HepG2 (cell line): ENCODE measurements around the gene OR2AT4. TPM values are rescaled to one million over a fixed set of nuclear protein-coding genes. Genes with fewer than 3 reads are reported as not detected.

Source experiments
- ATAC-seq: fragments of 200-7000 bp; cut with Tn5 transposase; 3 replicates; pipeline ENCODE4 v1.9.1; 2020; ENCODE audit warnings: mild to moderate bottlenecking, moderate library complexity
- BruUV-seq: library from RNA; stranded (reverse); fragments of 400-500 nt; replicated peaks from 2 replicates; lab custom pipeline; 2021; lab: Mats Ljungman, UMichigan
- CTCF ChIA-PET: fragments of 300-600 bp; formaldehyde crosslinking; extraction: SDS; loops from one replicate; lab custom pipeline; 2021; ENCODE audit warnings: low total read pairs, inconsistent platforms, low intra/inter-chr PET ratio; lab: Yijun Ruan, JAX
- POLR2A ChIA-PET: fragments of 350-600 bp; sonication (Branson Sonifier 250); formaldehyde crosslinking; loops from one replicate; lab custom pipeline; 2020; ENCODE audit warnings: antibody characterized with exemption, inconsistent platforms; lab: Yijun Ruan, JAX
- DNase-seq: peaks from one replicate; pipeline ENCODE4 v3.0.0-alpha.2; 2015; ENCODE audit warnings: low spot score
- FAIRE-seq: peaks from 3 replicates; lab custom pipeline; 2011; peaks lifted over from hg19 to GRCh38; lab: Jason Lieb, UNC
- H2AFZ ChIP-seq: one replicate; pipeline ENCODE4 v1.6.1; 2011; ENCODE audit warnings: low read length, inconsistent platforms
- H3K27ac ChIP-seq: fragments of 300-600 bp; 3 replicates; pipeline ENCODE4 v1.8.0; 2011; ENCODE audit warnings: mixed run types, mild to moderate bottlenecking, mixed read lengths, low read length, inconsistent platforms; ENCODE audit not compliant: insufficient read depth; ENCODE audit errors: extremely low read length
- H3K27me3 ChIP-seq, 2 experiments: fragments of 200-600 bp in 1 of 2; 2 replicates in 1 of 2; 3 replicates in 1 of 2; pipeline versions ENCODE4 v1.6.0 to v1.8.0; 2011; ENCODE audit warnings: low read length in 2 of 2, mild to moderate bottlenecking in 2 of 2, moderate library complexity in 2 of 2, inconsistent platforms in 1 of 2; ENCODE audit not compliant: insufficient read depth in 2 of 2, control insufficient read depth in 1 of 2
- H3K36me3 ChIP-seq, 2 experiments: fragments of 200-600 bp in 1 of 2; replicated peaks in 1 of 2; 2 replicates in 1 of 2; 3 replicates in 1 of 2; pipeline versions ENCODE4 v1.5.1 to v1.8.0; 2011; ENCODE audit warnings: low read length in 2 of 2, inconsistent platforms in 1 of 2; ENCODE audit not compliant: insufficient read depth in 2 of 2, control insufficient read depth in 1 of 2
- H3K4me1 ChIP-seq: 2 replicates; pipeline ENCODE4 v1.5.1; 2012; ENCODE audit warnings: low read length, inconsistent platforms; ENCODE audit not compliant: insufficient read depth
- H3K4me2 ChIP-seq: 2 replicates; pipeline ENCODE4 v1.6.0; 2011; ENCODE audit warnings: low read depth, low read length, inconsistent platforms
- H3K4me3 ChIP-seq, 3 experiments: fragments of 200-600 bp in 1 of 3; sonication (generic), shearing (Covaris generic) in 1 of 3; replicated peaks in 1 of 3; 2 replicates each; pipeline ENCODE4 v1.5.1; 2011 to 2016; ENCODE audit warnings: low read length in 3 of 3, inconsistent platforms in 2 of 3, low read depth in 2 of 3, mild to moderate bottlenecking in 2 of 3, control low read depth in 1 of 3, mixed read lengths in 1 of 3; ENCODE audit not compliant: insufficient read depth in 1 of 3
- H3K79me2 ChIP-seq: one replicate; pipeline ENCODE4 v1.6.1; 2011; ENCODE audit warnings: low read length, inconsistent platforms; ENCODE audit not compliant: insufficient read depth
- H3K9ac ChIP-seq: 2 replicates; pipeline ENCODE4 v1.6.0; 2011; ENCODE audit warnings: mild to moderate bottlenecking, low read depth, low read length, inconsistent platforms; ENCODE audit not compliant: insufficient read depth
- H3K9me3 ChIP-seq: 2 replicates; pipeline ENCODE4 v1.5.1; 2012; ENCODE audit warnings: mild to moderate bottlenecking, low read length
- H4K20me1 ChIP-seq: 2 replicates; pipeline ENCODE4 v1.6.0; 2011; ENCODE audit warnings: inconsistent platforms, mild to moderate bottlenecking, low read length, moderate library complexity; ENCODE audit not compliant: insufficient read depth
- HNRNPH1 ChIP-seq: fragments of 200-400 bp; formaldehyde crosslinking; optimal IDR thresholded peaks from 2 replicates; pipeline ENCODE3; 2017; ENCODE audit warnings: mild to moderate bottlenecking, low read depth, low read length
- NR1H2 ChIP-seq: sonication (generic); formaldehyde crosslinking; IDR thresholded peaks from 2 replicates; pipeline ENCODE4 v1.8.1; 2022; ENCODE audit warnings: low read depth, missing genetic modification reagents, borderline replicate concordance
- ONECUT2 ChIP-seq: sonication (generic); formaldehyde crosslinking; IDR thresholded peaks from 2 replicates; pipeline ENCODE4 v1.4.0; 2020; ENCODE audit warnings: missing genetic modification reagents
- ZFY ChIP-seq: sonication (generic); formaldehyde crosslinking; IDR thresholded peaks from 2 replicates; pipeline ENCODE4 v1.4.0; 2020; ENCODE audit warnings: missing genetic modification reagents
- ZNF276 ChIP-seq: sonication (generic); formaldehyde crosslinking; IDR thresholded peaks from 2 replicates; pipeline ENCODE4 v1.4.0; 2020; ENCODE audit warnings: mild to moderate bottlenecking, low read depth, missing genetic modification reagents
- ZNF639 ChIP-seq: conservative IDR thresholded peaks from 2 replicates; pipeline ENCODE4 v1.6.1; 2018; ENCODE audit warnings: missing genetic modification reagents
- WGBS: methylation state at CpG from one replicate; pipeline ENCODE4 v1.1.6; 2017; ENCODE audit warnings: low lambda C conversion rate; 5-methylcytosine and 5-hydroxymethylcytosine counted together
- in situ Hi-C: cut with HindIII; loops from 2 replicates; pipeline ENCODE4 v1.10.0; 2017; ENCODE audit warnings: low pct_unique_long_range_greater_than_20kb; ENCODE audit not compliant: extremely low pct_ligation_motif_present
- intact Hi-C: fragments of 100-400 bp; cut with micrococcal nuclease; formaldehyde crosslinking; loops from one replicate; pipeline ENCODE4 v1.10.0; 2022; ENCODE audit not compliant: unreplicated experiment
- polyA plus RNA-seq, 8 experiments: library from polyadenylated mRNA; depleted of rRNA in 3 of 8; stranded (reverse) in 7 of 8; unstranded in 1 of 8; fragments of >200 nt; fragmentation: Illumina TruSeq in 4 of 8; extraction: Trizol in 4 of 8; gene quantifications; 2 replicates each; pipeline versions ENCODE4 v1.2.1 to v1.2.3, GENCODE V29; 2011 to 2016; ENCODE audit warnings: low read depth in 4 of 8, missing spikeins in 1 of 8, mixed read lengths in 1 of 8; ENCODE audit not compliant: insufficient read depth in 1 of 8
- total RNA-seq, 5 experiments: library from RNA; depleted of rRNA; stranded (reverse); fragments of >200 nt; fragmentation: Illumina TruSeq; extraction: Trizol; gene quantifications; 2 replicates each; pipeline ENCODE4 v1.2.3, GENCODE V29; 2016; ENCODE audit warnings: low read depth in 1 of 5

Gene OR2AT4
- total and polyA plus RNA-seq, 2 of the 13 experiments (the other 11 are each of a cell fraction or from before 2014, with no cell fraction given), result not detected

- whole genome bisulfite sequencing, result 60% methylated on average over 5 of the region's 5 CpGs
- ATAC-seq (no peak), DNase-seq (no peak), FAIRE-seq (no peak)
- Histone ChIP-seq H2AFZ (no peak overlapping the region), H3K36me3 (no peaks in the 10 kb centered on the region), H3K27ac (no peak overlapping the region), H3K27me3 (no peaks in the 10 kb centered on the region; a peak in 1 of 5 replicates), H3K9ac (no peak overlapping the region), H3K4me3 (no peak overlapping the region), H3K4me2 (no peak overlapping the region), H3K4me1 (peaks cover 18% of the 10 kb centered on the region), H3K79me2 (no peaks in the 10 kb centered on the region), H3K9me3 (no peaks in the 10 kb centered on the region), H4K20me1 (no peaks in the 10 kb centered on the region)
- BruUV-seq, result no TSS peak
- in situ Hi-C loops (no loop called here), intact Hi-C loops (no loop called here)
- ChIA-PET POLR2A (no interaction called here), CTCF (no interaction called here)
- TF ChIP-seq ZFY (CRISPR knock-in tag), result no peak
- no peak for TF ChIP-seq HNRNPH1
- no peak for TF ChIP-seq ZNF276 (CRISPR knock-in tag)
- no peak for TF ChIP-seq ONECUT2 (CRISPR knock-in tag)
- no peak for TF ChIP-seq NR1H2 (CRISPR knock-in tag)
- no peak for TF ChIP-seq ZNF639 (CRISPR knock-in tag)
These were observed 61.4 kb downstream of the OR2AT4 start for GRCh38 chr11:75035256-75035655.
